H1 (cell line): Measurements from ENCODE around the gene GSC. TPM values are rescaled to one million over a fixed set of nuclear protein-coding genes. Genes with fewer than 3 reads are reported as not detected.

Source experiments
- CHD7 ChIP-seq: fragments of 300-600 bp; sonication (generic); IDR thresholded peaks from 2 replicates; pipeline ENCODE4 v1.7.1; 2012; ENCODE audit warnings: low read length, moderate library complexity, mild to moderate bottlenecking, inconsistent platforms; ENCODE audit not compliant: insufficient replicate concordance
- EZH2 ChIP-seq: fragments of 200-600 bp; sonication (generic); IDR thresholded peaks from 2 replicates; pipeline ENCODE4 v1.7.1; 2012; ENCODE audit warnings: low read depth, mild to moderate bottlenecking, moderate library complexity, low read length, inconsistent platforms; ENCODE audit not compliant: severe bottlenecking
- RNF2 ChIP-seq: fragments of 200-900, 300-1000 bp; sonication (generic); IDR thresholded peaks from 2 replicates; pipeline ENCODE4 v1.7.1; 2016; ENCODE audit warnings: borderline replicate concordance, low read depth, mild to moderate bottlenecking, antibody characterized with exemption, low read length; ENCODE audit not compliant: poor library complexity, severe bottlenecking; ENCODE audit errors: missing control alignments
- SUZ12 ChIP-seq: fragments of 200-600 bp; sonication (generic); IDR thresholded peaks from 2 replicates; pipeline ENCODE4 v1.6.1; 2012; ENCODE audit warnings: mild to moderate bottlenecking, inconsistent platforms, low read length, moderate library complexity, mixed read lengths
- polyA plus RNA-seq, 7 experiments: library from polyadenylated mRNA; depleted of rRNA in 3 of 7; stranded (reverse) in 5 of 7; unstranded in 2 of 7; fragments of >200 nt in 5 of 7; fragments of 200-250 nt in 2 of 7; gene quantifications; 1 replicate in 5 of 7; 2 replicates in 1 of 7; 4 replicates in 1 of 7; pipeline versions ENCODE4 v1.2.1 to v1.2.3, GENCODE V29; 2011 to 2013; ENCODE audit warnings: missing spikeins in 2 of 7, mixed read lengths in 2 of 7
- total RNA-seq: library from RNA; stranded (reverse); fragmentation: NEBNext Ultra II Directional; extraction: Animal tissue kit (Norgen Biotek cat#: 25700); gene quantifications from 2 replicates; pipeline ENCODE4 v1.2.1, GENCODE V29; 2021

The GSC gene
- total and polyA plus RNA-seq, 2 of the 8 experiments (the other 6 are each of a cell fraction or from before 2014, with no cell fraction given): 0.17 to 0.54 TPM

DNA sequence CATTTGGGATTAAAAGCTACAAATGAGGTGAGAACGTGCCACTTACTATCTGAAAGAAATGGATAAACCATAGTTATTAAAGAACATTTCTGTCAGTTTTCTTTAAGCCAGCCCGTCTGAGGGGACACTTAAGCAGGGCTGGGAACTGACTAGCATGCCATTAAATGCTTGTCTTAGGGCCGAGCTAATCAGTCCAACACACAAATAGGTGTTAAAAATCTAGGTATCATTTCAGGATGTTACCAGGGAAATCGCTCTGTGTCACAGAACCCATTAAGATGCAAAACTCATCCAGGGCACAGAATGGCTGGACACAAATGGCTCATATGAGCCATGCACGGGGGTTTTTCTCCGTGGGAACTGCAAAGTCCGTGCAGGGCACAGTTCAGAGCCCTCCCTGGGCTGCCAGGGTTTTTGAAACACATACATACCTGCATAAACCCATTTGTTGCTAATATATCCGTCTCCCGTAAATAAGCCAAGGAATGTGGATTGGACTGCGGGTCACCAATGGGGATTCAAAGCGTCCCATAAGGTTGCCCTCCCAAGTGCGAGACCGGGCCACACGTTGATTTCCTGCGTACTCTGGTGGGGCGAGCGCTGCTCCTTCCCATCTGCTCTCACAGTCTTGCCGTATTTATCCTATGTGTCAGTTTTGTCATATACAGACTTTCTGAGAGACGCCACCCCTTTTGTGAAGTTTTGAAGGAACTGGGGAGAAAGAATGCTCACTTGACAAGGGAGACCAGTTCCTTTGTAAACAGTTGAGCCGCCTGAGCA is 5.4 kb upstream of the GSC start (continued):
- TF ChIP-seq CHD7 (peak; percentile 16), EZH2 (peak; percentile 78), SUZ12 (peak; percentile 92), RNF2 (peak; percentile 82)
